H9 (cell line): ENCODE data around the gene ENO4. TPM values are rescaled to one million over a fixed set of nuclear protein-coding genes. Genes with fewer than 3 reads are reported as not detected.

Source experiments
- DNase-seq: peaks from one replicate; pipeline ENCODE4 v3.0.0-alpha.2; 2017
- H2AFZ ChIP-seq: one replicate; pipeline ENCODE4 v1.6.1; 2013; ENCODE audit warnings: mild to moderate bottlenecking, low read length, control low read depth, moderate library complexity
- H2AK5ac ChIP-seq: 2 replicates; pipeline ENCODE4 v1.6.1; 2013; ENCODE audit warnings: low read length, control low read depth, mixed read lengths; ENCODE audit not compliant: insufficient read length
- H2BK120ac ChIP-seq: one replicate; pipeline ENCODE4 v1.6.1; 2013; ENCODE audit warnings: low read depth, mild to moderate bottlenecking, low read length, control low read depth, inconsistent platforms; ENCODE audit not compliant: poor library complexity, severe bottlenecking
- H2BK12ac ChIP-seq: 2 replicates; pipeline ENCODE4 v1.6.1; 2013; ENCODE audit warnings: low read length, control low read depth, mixed read lengths, low read depth; ENCODE audit not compliant: insufficient read length
- H2BK15ac ChIP-seq: 2 replicates; pipeline ENCODE4 v1.6.1; 2013; ENCODE audit warnings: low read depth, low read length, control low read depth
- H2BK20ac ChIP-seq: one replicate; pipeline ENCODE4 v1.6.1; 2013; ENCODE audit warnings: low read depth, mild to moderate bottlenecking, low read length, control low read depth, inconsistent platforms; ENCODE audit not compliant: poor library complexity, severe bottlenecking
- H2BK5ac ChIP-seq: 2 replicates; pipeline ENCODE4 v1.6.1; 2013; ENCODE audit warnings: low read length, control low read depth, mixed read lengths; ENCODE audit not compliant: insufficient read length
- H3K14ac ChIP-seq: 2 replicates; pipeline ENCODE4 v1.6.1; 2013; ENCODE audit warnings: low read length, control low read depth; ENCODE audit not compliant: insufficient read depth
- H3K18ac ChIP-seq: 2 replicates; pipeline ENCODE4 v1.6.1; 2013; ENCODE audit warnings: low read depth, mild to moderate bottlenecking, mixed read lengths, low read length, control low read depth; ENCODE audit not compliant: insufficient read length
- H3K23ac ChIP-seq: 2 replicates; pipeline ENCODE4 v1.6.1; 2013; ENCODE audit warnings: low read length, control low read depth, mixed read lengths, low read depth; ENCODE audit not compliant: insufficient read length
- H3K23me2 ChIP-seq: 2 replicates; pipeline ENCODE4 v1.6.1; 2013; ENCODE audit warnings: low read depth, mild to moderate bottlenecking, mixed read lengths, low read length, control low read depth; ENCODE audit not compliant: insufficient read length, poor library complexity, severe bottlenecking
- H3K27ac ChIP-seq: 2 replicates; pipeline ENCODE4 v1.5.1; 2013; ENCODE audit warnings: low read length, control low read depth, mixed read lengths, low read depth; ENCODE audit not compliant: insufficient read length
- H3K27me3 ChIP-seq: 2 replicates; pipeline ENCODE4 v1.6.1; 2013; ENCODE audit warnings: low read length, control low read depth, inconsistent platforms; ENCODE audit not compliant: insufficient read depth
- H3K4ac ChIP-seq: 2 replicates; pipeline ENCODE4 v1.6.1; 2013; ENCODE audit warnings: low read depth, mild to moderate bottlenecking, control low read depth, inconsistent platforms, low read length, moderate library complexity
- H3K4me1 ChIP-seq: 2 replicates; pipeline ENCODE4 v1.6.1; 2013; ENCODE audit warnings: low read length, control low read depth, inconsistent platforms; ENCODE audit not compliant: insufficient read depth
- H3K4me2 ChIP-seq: 2 replicates; pipeline ENCODE4 v1.6.1; 2013; ENCODE audit warnings: low read length, control low read depth, mixed read lengths; ENCODE audit not compliant: insufficient read length, insufficient read depth
- H3K56ac ChIP-seq: 2 replicates; pipeline ENCODE4 v1.6.1; 2013; ENCODE audit warnings: low read depth, mild to moderate bottlenecking, mixed read lengths, low read length, control low read depth; ENCODE audit not compliant: insufficient read length
- H3K79me1 ChIP-seq: 2 replicates; pipeline ENCODE4 v1.6.1; 2013; ENCODE audit warnings: low read depth, mild to moderate bottlenecking, moderate library complexity, low read length, control low read depth, inconsistent platforms; ENCODE audit not compliant: insufficient read depth, poor library complexity, severe bottlenecking
- H3K79me2 ChIP-seq: 2 replicates; pipeline ENCODE4 v1.6.1; 2013; ENCODE audit warnings: low read length, control low read depth, inconsistent platforms; ENCODE audit not compliant: insufficient read depth
- H3K9ac ChIP-seq: 2 replicates; pipeline ENCODE4 v1.6.1; 2013; ENCODE audit warnings: low read length, control low read depth, mixed read lengths; ENCODE audit not compliant: insufficient read length; ENCODE audit errors: extremely low read depth
- H3K9me3 ChIP-seq: one replicate; pipeline ENCODE4 v1.6.1; 2013; ENCODE audit warnings: low read depth, low read length, inconsistent platforms; ENCODE audit not compliant: control insufficient read depth
- H3T11ph ChIP-seq: one replicate; pipeline ENCODE4 v1.6.1; 2013; ENCODE audit warnings: mild to moderate bottlenecking, low read length, control low read depth, inconsistent platforms
- H4K20me1 ChIP-seq: one replicate; pipeline ENCODE4 v1.6.1; 2013; ENCODE audit not compliant: control insufficient read depth, insufficient read length, insufficient read depth
- H4K5ac ChIP-seq: 2 replicates; pipeline ENCODE4 v1.6.1; 2013; ENCODE audit warnings: low read depth, mild to moderate bottlenecking, mixed read lengths, low read length, control low read depth; ENCODE audit not compliant: insufficient read length
- H4K8ac ChIP-seq: replicated peaks from 2 replicates; pipeline ENCODE4 v1.6.1; 2013; ENCODE audit warnings: low read length, control low read depth, mixed read lengths, low read depth; ENCODE audit not compliant: insufficient read length
- H4K91ac ChIP-seq: 2 replicates; pipeline ENCODE4 v1.6.1; 2013; ENCODE audit warnings: low read depth, mild to moderate bottlenecking, moderate library complexity, mixed read lengths, low read length, control low read depth; ENCODE audit not compliant: insufficient read length
- H3K27ac Mint-ChIP-seq, 3 experiments: 2 replicates in 2 of 3; 3 replicates in 1 of 3; pipeline ENCODE4 v1.8.0; 2020 to 2021; ENCODE audit warnings: mixed read lengths in 3 of 3, mild to moderate bottlenecking in 1 of 3, moderate library complexity in 1 of 3
- H3K27me3 Mint-ChIP-seq: 2 replicates; pipeline ENCODE4 v1.8.0; 2021; ENCODE audit warnings: low read depth, mild to moderate bottlenecking, moderate library complexity, mixed read lengths
- H3K36me3 Mint-ChIP-seq, 3 experiments: 2 replicates in 2 of 3; 3 replicates in 1 of 3; pipeline ENCODE4 v1.8.0; 2020 to 2021; ENCODE audit warnings: low read depth in 3 of 3, mixed read lengths in 3 of 3; ENCODE audit not compliant: insufficient read depth in 1 of 3
- H3K4me1 Mint-ChIP-seq, 2 experiments: 2 replicates each; pipeline ENCODE4 v1.8.0; 2020; ENCODE audit warnings: mixed read lengths in 2 of 2
- H3K4me3 Mint-ChIP-seq, 2 experiments: 2 replicates in 1 of 2; 3 replicates in 1 of 2; pipeline ENCODE4 v1.8.0; 2020 to 2021; ENCODE audit warnings: mild to moderate bottlenecking in 2 of 2, mixed read lengths in 2 of 2, moderate library complexity in 1 of 2
- H3K9me3 Mint-ChIP-seq, 2 experiments: 2 replicates in 1 of 2; 3 replicates in 1 of 2; pipeline ENCODE4 v1.8.0; 2020; ENCODE audit warnings: mild to moderate bottlenecking in 2 of 2, mixed read lengths in 2 of 2, moderate library complexity in 1 of 2
- WGBS: extraction: QIAGEN DNeasy Blood & Tissue Kit; methylation state at CpG from one replicate; pipeline ENCODE4 v1.1.7; 2013; ENCODE audit warnings: missing lambda C conversion rate, low lambda C conversion rate, mixed read lengths; ENCODE audit not compliant: insufficient read length; ENCODE audit errors: extremely low coverage; 5-methylcytosine and 5-hydroxymethylcytosine counted together
- total RNA-seq: library from RNA; stranded (reverse); gene quantifications from 2 replicates; pipeline ENCODE4 v1.2.1, GENCODE V29; 2021
- TF ChIP-seq, protein P1 (sequence below): fragments of 200-600 bp; sonication (generic); conservative IDR thresholded peaks from 3 replicates; pipeline ENCODE4 v1.8.0; 2021; ENCODE audit warnings: antibody characterized with exemption, mild to moderate bottlenecking

Gene ENO4
- total RNA-seq, 1 experiment from 2014 or later: 0.26 TPM

DNA sequence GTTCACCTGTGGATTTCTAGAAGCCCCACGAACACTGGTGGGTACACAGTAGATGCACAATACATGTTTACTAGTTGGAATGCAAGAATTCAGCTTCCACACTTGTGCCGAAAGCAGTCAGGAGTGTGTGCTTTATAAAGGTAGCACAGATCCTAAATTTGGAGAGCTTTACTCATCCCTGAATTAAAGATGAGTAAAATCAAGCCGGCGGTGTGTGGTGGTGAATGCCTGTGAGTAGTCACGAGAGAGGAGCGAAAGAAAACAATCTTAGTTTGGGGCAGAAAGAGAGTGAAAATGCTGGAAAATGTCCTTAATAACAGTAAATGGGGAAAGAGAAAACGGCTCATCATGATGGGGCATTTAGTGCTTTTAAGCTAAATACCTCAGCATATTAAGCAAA is 13.6 kb upstream of the ENO4 start:
- Histone ChIP-seq H3K4me2 (no peak overlapping the region), H3K18ac (no peak overlapping the region), H4K8ac (no peak overlapping the region), H3K27ac (no peak overlapping the region), H3K23ac (no peak overlapping the region), H2BK5ac (no peak overlapping the region), H3K79me1 (no peaks in the 10 kb centered on the region), H3K79me2 (no peaks in the 10 kb centered on the region), H2AK5ac (no peak overlapping the region), H3K9ac (no peak overlapping the region), H4K5ac (no peak overlapping the region), H2BK12ac (no peak overlapping the region), H3K9me3 (no peaks in the 10 kb centered on the region), H3K27me3 (no peaks in the 10 kb centered on the region), H3K4ac (no peak overlapping the region), H3T11ph (no peak overlapping the region), H4K20me1 (peaks cover 3% of the 10 kb centered on the region), H4K91ac (no peak overlapping the region), H3K56ac (no peak overlapping the region), H2BK120ac (no peak overlapping the region), H3K23me2 (no peaks in the 10 kb centered on the region), H2AFZ (no peak overlapping the region), H2BK15ac (no peak overlapping the region), H3K14ac (no peak overlapping the region), H3K4me1 (peaks cover 12% of the 10 kb centered on the region; the same call in 1 of the 2 replicates), H2BK20ac (no peak overlapping the region)
- H3K4me3 Mint-ChIP-seq: peak overlapping the region in 1 of 2 experiments; percentile 18; a peak in 3 of 5 replicates
- peak overlapping the region; percentile 7 to 59 (median 24); a peak in 5 of 7 replicates for H3K27ac Mint-ChIP-seq
- TF ChIP-seq, protein P1, sequence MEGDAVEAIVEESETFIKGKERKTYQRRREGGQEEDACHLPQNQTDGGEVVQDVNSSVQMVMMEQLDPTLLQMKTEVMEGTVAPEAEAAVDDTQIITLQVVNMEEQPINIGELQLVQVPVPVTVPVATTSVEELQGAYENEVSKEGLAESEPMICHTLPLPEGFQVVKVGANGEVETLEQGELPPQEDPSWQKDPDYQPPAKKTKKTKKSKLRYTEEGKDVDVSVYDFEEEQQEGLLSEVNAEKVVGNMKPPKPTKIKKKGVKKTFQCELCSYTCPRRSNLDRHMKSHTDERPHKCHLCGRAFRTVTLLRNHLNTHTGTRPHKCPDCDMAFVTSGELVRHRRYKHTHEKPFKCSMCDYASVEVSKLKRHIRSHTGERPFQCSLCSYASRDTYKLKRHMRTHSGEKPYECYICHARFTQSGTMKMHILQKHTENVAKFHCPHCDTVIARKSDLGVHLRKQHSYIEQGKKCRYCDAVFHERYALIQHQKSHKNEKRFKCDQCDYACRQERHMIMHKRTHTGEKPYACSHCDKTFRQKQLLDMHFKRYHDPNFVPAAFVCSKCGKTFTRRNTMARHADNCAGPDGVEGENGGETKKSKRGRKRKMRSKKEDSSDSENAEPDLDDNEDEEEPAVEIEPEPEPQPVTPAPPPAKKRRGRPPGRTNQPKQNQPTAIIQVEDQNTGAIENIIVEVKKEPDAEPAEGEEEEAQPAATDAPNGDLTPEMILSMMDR: no peak
- no peak for DNase-seq
- peaks cover 68% of the 10 kb centered on the region in 2 experiments for H3K4me1 Mint-ChIP-seq
- no peaks in the 10 kb centered on the region for H3K9me3 Mint-ChIP-seq
- peaks cover 6% of the 10 kb centered on the region for H3K27me3 Mint-ChIP-seq
- H3K36me3 Mint-ChIP-seq: peaks cover 0 to 9% (median 0%) of the 10 kb centered on the region in 3 experiments; a peak in 2 of 7 replicates
- WGBS: no CpG with 5 or more reads among the region's 7 CpGs
